ENCODE results near the gene ADK.

The ADK gene

DNA sequence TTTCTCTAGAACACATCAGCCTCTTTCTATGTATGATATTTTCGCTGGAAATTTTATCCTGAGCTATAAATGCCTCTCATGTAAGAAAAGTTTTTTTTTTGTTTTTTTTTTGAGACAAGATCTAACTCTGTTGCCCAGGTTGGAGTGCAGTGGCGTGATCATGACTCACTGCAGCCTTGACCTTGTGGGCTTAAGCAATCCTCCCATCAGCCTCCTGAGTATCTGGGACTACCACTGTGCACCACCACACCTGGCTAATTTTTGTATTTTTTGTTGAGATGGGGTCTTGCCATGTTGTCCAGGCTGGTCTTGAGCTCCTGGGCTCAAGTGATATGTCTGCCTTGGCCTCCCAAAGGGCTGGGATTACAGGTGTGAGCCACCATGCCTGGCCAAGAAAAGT, 80.4 kb downstream of the ADK start:
- H3K4me3 ChIP-seq (ENCODE audit: insufficient read depth, low read depth, low read length), result no peak overlapping the region
- WGBS, 2 experiments, result 89 to 97% methylated on average over 2 of the region's 2 CpGs
- H3K4me1 ChIP-seq (ENCODE audit: control insufficient read depth, insufficient read depth, low read length), result no peaks in the 10 kb centered on the region
- no peaks in the 10 kb centered on the region for H3K36me3 ChIP-seq (ENCODE audit: control insufficient read depth, insufficient read depth, low read length)
- no peak overlapping the region for H3K27ac ChIP-seq (ENCODE audit: insufficient read depth, low read depth, low read length, poor library complexity, severe bottlenecking)
- no peaks in the 10 kb centered on the region for H3K9me3 ChIP-seq (ENCODE audit: control insufficient read depth, low read length)
- no peaks in the 10 kb centered on the region for H3K27me3 ChIP-seq (ENCODE audit: control insufficient read depth, insufficient read depth, low read length, poor library complexity, severe bottlenecking)

DNA sequence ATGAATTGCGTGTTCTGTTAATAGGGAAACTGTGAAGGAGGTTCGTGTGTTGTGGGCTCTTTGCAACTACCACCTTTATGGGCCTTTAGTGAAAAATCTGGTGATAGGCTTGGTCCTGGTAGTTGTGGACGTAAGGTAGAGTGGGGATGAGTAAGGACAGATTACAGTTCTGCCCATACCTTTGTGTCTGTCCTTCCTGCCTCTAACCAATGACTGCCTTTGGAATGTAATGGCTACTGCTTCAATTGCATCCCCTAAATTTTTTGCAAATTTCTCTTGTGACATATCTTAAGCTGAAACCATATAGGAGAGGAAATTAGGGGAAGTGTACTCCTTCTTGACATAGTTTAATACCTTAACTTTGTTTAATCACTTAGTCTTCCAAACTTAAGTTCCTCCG, 82.3 kb downstream of the ADK start:
- no peak overlapping the region for H3K4me3 ChIP-seq (ENCODE audit: insufficient read depth, low read depth, low read length)

DNA sequence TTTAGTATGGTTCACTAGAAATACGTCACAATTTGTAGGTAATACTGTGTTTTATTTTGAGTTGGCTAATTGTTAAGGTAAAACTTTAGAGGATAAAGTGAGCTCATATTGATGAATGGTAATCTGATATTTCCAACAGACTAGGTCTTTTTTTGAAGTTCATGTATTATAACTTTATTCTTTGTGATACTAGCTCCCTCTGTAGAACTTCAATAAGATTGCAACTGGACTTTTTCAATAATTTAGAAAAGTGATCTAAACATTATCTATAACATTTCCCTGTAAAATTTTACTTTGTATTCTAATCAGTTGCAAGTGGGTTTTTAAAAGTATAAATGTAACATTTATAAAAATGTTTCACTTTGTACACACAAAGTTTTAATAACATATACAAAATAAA, 83.5 kb downstream of the ADK start:
- Histone ChIP-seq H3K36me3 (ENCODE audit: control insufficient read depth, insufficient read depth, low read length) (no peaks in the 10 kb centered on the region), H3K4me1 (ENCODE audit: control insufficient read depth, insufficient read depth, low read length) (no peaks in the 10 kb centered on the region), H3K9me3 (ENCODE audit: control insufficient read depth, low read length) (no peaks in the 10 kb centered on the region), H3K4me3 (ENCODE audit: insufficient read depth, low read depth, low read length) (no peak overlapping the region), H3K27me3 (ENCODE audit: control insufficient read depth, insufficient read depth, low read length, poor library complexity, severe bottlenecking) (no peaks in the 10 kb centered on the region), H3K27ac (ENCODE audit: insufficient read depth, low read depth, low read length, poor library complexity, severe bottlenecking) (no peak overlapping the region)
- WGBS, 2 experiments, result 94 to 97% methylated on average over 1 of the region's 1 CpG

More for the DNA sequence above, 82.3 kb downstream of the ADK start:
- Histone ChIP-seq H3K9me3 (ENCODE audit: control insufficient read depth, low read length) (no peaks in the 10 kb centered on the region), H3K27ac (ENCODE audit: insufficient read depth, low read depth, low read length, poor library complexity, severe bottlenecking) (no peak overlapping the region), H3K4me1 (ENCODE audit: control insufficient read depth, insufficient read depth, low read length) (no peaks in the 10 kb centered on the region), H3K36me3 (ENCODE audit: control insufficient read depth, insufficient read depth, low read length) (no peaks in the 10 kb centered on the region), H3K27me3 (ENCODE audit: control insufficient read depth, insufficient read depth, low read length, poor library complexity, severe bottlenecking) (no peaks in the 10 kb centered on the region)
- 88% methylated on average over 4 of the region's 4 CpGs for WGBS, 2 experiments

DNA sequence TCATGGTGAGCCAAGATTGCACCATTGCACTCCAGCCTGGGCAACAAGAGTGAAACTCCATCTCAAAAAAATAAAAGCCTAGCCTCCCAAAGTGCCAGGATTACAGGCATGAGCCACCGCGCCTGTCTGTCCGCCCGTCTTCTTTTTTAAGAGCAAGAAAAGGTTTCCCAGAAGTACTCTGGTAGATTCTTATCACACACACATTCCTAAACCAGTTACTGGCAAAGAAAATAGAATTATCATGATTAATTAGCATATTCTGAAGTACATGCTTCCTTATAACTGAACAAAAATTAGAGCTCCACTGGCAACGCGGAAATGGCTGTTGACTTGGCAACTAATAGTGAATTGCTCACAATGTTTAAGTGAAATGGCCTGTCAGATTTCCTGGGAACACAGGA, 87.0 kb downstream of the ADK start:
- H3K27ac ChIP-seq (ENCODE audit: insufficient read depth, low read depth, low read length, poor library complexity, severe bottlenecking), result no peak overlapping the region

DNA sequence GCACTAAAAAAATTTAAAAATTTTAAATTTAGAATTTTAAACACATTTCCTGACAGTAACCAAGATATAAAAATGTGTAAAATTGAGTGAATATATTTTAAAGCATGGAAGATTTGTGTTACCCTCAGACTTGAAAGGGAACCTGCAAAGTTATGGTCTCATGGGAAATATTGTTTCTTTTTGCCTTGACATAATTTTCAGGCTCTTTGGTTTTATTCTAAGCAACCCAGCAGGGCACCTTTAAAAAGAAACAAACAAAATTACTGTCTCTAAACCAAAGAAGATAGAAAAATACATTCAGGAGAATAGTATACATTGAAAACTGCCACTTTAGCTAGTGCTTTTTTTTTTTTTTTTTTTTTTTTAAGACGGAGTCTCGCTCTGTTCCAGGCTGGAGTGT, 87.5 kb downstream of the ADK start:
- H3K27me3 ChIP-seq (ENCODE audit: control insufficient read depth, insufficient read depth, low read length, poor library complexity, severe bottlenecking), result no peaks in the 10 kb centered on the region
- H3K36me3 ChIP-seq (ENCODE audit: control insufficient read depth, insufficient read depth, low read length), result no peaks in the 10 kb centered on the region
- H3K4me3 ChIP-seq (ENCODE audit: insufficient read depth, low read depth, low read length), result no peak overlapping the region
- H3K9me3 ChIP-seq (ENCODE audit: control insufficient read depth, low read length), result no peaks in the 10 kb centered on the region
- H3K27ac ChIP-seq (ENCODE audit: insufficient read depth, low read depth, low read length, poor library complexity, severe bottlenecking), result no peak overlapping the region
- H3K4me1 ChIP-seq (ENCODE audit: control insufficient read depth, insufficient read depth, low read length), result no peaks in the 10 kb centered on the region
- WGBS, 2 experiments, result 79 to 100% methylated on average over 1 to 2 of the region's 2 CpGs

More for the DNA sequence above, 87.0 kb downstream of the ADK start:
- Histone ChIP-seq H3K4me1 (ENCODE audit: control insufficient read depth, insufficient read depth, low read length) (no peaks in the 10 kb centered on the region), H3K27me3 (ENCODE audit: control insufficient read depth, insufficient read depth, low read length, poor library complexity, severe bottlenecking) (no peaks in the 10 kb centered on the region), H3K36me3 (ENCODE audit: control insufficient read depth, insufficient read depth, low read length) (no peaks in the 10 kb centered on the region), H3K9me3 (ENCODE audit: control insufficient read depth, low read length) (no peaks in the 10 kb centered on the region), H3K4me3 (ENCODE audit: insufficient read depth, low read depth, low read length) (no peak overlapping the region)
- 93 to 97% methylated on average over 6 of the region's 6 CpGs for WGBS, 2 experiments

DNA sequence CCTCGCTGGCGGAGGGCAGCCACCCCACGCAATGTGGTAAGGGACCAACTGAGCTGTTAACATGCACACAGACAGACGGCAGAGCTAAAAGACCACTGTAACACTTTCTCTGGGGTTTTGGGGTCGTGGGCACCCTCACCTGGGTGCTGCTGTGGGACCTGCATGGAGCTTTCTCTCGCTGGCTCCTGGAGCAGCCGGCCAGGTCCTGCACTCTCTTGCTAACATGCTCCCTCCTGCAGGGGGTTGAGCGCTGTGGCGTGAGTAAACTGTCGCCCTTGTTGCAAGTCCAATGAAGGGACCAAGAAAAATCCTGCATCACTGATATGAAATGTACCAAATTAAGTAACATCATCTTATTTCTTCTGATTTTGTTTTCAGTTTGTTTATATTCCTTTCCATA, 92.0 kb downstream of the ADK start:
- no peaks in the 10 kb centered on the region for H3K27me3 ChIP-seq (ENCODE audit: control insufficient read depth, insufficient read depth, low read length, poor library complexity, severe bottlenecking)
- H3K4me3 ChIP-seq (ENCODE audit: insufficient read depth, low read depth, low read length), result no peak overlapping the region
- H3K27ac ChIP-seq (ENCODE audit: insufficient read depth, low read depth, low read length, poor library complexity, severe bottlenecking), result no peak overlapping the region
- H3K4me1 ChIP-seq (ENCODE audit: control insufficient read depth, insufficient read depth, low read length), result no peaks in the 10 kb centered on the region
- 95 to 97% methylated on average over 10 of the region's 10 CpGs for WGBS, 2 experiments
- H3K36me3 ChIP-seq (ENCODE audit: control insufficient read depth, insufficient read depth, low read length), result no peaks in the 10 kb centered on the region
- H3K9me3 ChIP-seq (ENCODE audit: control insufficient read depth, low read length), result no peaks in the 10 kb centered on the region

DNA sequence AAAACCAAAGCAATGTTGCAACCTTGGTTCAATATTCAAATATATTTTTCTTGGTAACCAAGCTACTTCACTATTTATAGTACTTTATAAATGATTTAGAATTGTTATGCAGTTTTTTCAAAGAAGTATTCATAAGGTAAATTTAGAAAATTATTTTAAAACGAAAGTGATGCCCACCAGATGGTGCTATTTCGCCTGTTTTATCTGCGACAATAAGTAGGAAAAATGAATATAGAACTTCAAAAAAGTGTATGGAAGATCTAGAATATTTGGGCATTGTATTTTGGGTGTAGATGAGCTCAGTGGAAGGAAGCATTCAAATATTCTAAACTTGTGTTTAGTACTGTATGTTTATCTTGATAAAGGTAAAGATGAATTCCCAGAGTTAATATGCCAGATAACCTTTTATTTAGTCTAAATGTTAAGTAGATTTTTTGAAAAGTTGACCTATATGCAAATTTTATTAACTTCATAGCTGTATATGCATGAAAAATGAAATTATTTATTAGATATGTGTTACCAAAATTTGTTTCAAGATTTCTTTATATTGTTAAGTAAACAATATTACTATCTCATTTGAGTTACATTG, 93.2 kb downstream of the ADK start:
- H3K4me3 ChIP-seq (ENCODE audit: insufficient read depth, low read depth, low read length), result no peak overlapping the region
- no peaks in the 10 kb centered on the region for H3K27me3 ChIP-seq (ENCODE audit: control insufficient read depth, insufficient read depth, low read length, poor library complexity, severe bottlenecking)
- no peaks in the 10 kb centered on the region for H3K9me3 ChIP-seq (ENCODE audit: control insufficient read depth, low read length)
- WGBS, 2 experiments, result 43 to 46% methylated on average over 3 of the region's 3 CpGs
- no peaks in the 10 kb centered on the region for H3K4me1 ChIP-seq (ENCODE audit: control insufficient read depth, insufficient read depth, low read length)
- no peak overlapping the region for H3K27ac ChIP-seq (ENCODE audit: insufficient read depth, low read depth, low read length, poor library complexity, severe bottlenecking)
- H3K36me3 ChIP-seq (ENCODE audit: control insufficient read depth, insufficient read depth, low read length), result no peaks in the 10 kb centered on the region

DNA sequence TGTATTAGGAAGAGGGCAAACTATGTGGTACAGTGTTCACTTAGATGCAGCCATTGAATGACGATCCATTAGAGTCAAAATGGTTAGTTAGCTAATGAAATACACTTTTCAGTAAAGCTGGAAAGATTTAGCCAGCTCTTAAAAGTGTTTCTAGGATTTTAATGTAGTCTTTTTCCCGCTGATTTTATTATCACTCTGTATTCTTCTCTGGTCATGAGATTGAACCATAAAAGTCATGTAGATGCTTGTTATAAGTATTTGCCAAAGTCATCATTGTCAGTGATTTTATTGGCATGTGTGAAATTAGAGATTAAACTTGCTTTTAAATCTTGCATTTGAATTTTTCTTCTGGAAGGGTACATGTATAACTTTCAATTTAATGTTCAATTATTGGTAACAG, 93.8 kb downstream of the ADK start:
- H3K36me3 ChIP-seq (ENCODE audit: control insufficient read depth, insufficient read depth, low read length), result no peaks in the 10 kb centered on the region
- no peaks in the 10 kb centered on the region for H3K4me1 ChIP-seq (ENCODE audit: control insufficient read depth, insufficient read depth, low read length)
- WGBS, 2 experiments, result 89 to 100% methylated on average over 2 of the region's 2 CpGs
- H3K4me3 ChIP-seq (ENCODE audit: insufficient read depth, low read depth, low read length), result no peak overlapping the region
- no peak overlapping the region for H3K27ac ChIP-seq (ENCODE audit: insufficient read depth, low read depth, low read length, poor library complexity, severe bottlenecking)
- H3K27me3 ChIP-seq (ENCODE audit: control insufficient read depth, insufficient read depth, low read length, poor library complexity, severe bottlenecking), result no peaks in the 10 kb centered on the region
- no peaks in the 10 kb centered on the region for H3K9me3 ChIP-seq (ENCODE audit: control insufficient read depth, low read length)

DNA sequence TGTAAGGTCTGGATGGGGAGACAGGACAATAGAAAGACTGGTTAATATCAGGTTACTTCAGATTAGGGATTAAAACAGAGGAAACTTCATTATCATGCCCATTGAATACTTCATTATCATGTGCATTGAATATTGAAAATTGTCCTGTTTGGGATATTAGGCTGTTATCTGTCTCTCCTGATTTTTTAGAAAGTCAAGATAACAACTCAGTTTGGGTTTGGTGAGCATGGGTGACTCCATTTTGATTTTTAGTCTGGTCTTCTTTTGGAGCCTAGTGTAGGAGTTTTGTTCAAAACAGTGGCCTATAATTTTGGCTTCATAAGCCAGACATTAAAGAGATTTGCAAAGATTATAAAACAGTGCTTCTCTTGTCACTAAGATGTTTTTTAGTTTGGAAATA, 95.5 kb downstream of the ADK start:
- no peaks in the 10 kb centered on the region for H3K36me3 ChIP-seq (ENCODE audit: control insufficient read depth, insufficient read depth, low read length)
- no peaks in the 10 kb centered on the region for H3K27me3 ChIP-seq (ENCODE audit: control insufficient read depth, insufficient read depth, low read length, poor library complexity, severe bottlenecking)
- no peak overlapping the region for H3K4me3 ChIP-seq (ENCODE audit: insufficient read depth, low read depth, low read length)
- no peaks in the 10 kb centered on the region for H3K9me3 ChIP-seq (ENCODE audit: control insufficient read depth, low read length)
- H3K4me1 ChIP-seq (ENCODE audit: control insufficient read depth, insufficient read depth, low read length), result no peaks in the 10 kb centered on the region
- H3K27ac ChIP-seq (ENCODE audit: insufficient read depth, low read depth, low read length, poor library complexity, severe bottlenecking), result no peak overlapping the region

DNA sequence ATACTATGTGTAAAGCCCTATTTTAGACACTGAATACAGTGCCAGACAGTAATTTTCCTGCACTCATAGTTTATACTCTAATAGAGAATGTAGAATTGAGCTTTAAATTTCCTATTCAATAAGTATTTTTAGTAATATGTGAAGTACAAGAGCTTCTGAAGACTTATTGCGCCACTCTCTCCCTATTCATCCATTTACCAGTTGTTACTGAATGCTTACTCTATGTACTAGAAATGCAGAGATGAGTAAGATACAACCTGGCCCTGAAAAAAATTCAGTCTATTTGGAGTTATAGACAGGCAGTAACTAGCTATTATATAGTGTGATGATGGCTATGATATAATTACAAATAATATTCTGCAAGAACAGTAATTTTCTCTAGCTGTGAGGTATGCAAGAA, 98.8 kb downstream of the ADK start:
- no peaks in the 10 kb centered on the region for H3K4me1 ChIP-seq (ENCODE audit: control insufficient read depth, insufficient read depth, low read length)
- H3K27me3 ChIP-seq (ENCODE audit: control insufficient read depth, insufficient read depth, low read length, poor library complexity, severe bottlenecking), result no peaks in the 10 kb centered on the region
- WGBS, 2 experiments, result 100% methylated on average over 1 of the region's 1 CpG; no CpG with 5 or more reads in 1 of the 2 experiments
- H3K4me3 ChIP-seq (ENCODE audit: insufficient read depth, low read depth, low read length), result no peak overlapping the region
- H3K27ac ChIP-seq (ENCODE audit: insufficient read depth, low read depth, low read length, poor library complexity, severe bottlenecking), result no peak overlapping the region
- no peaks in the 10 kb centered on the region for H3K36me3 ChIP-seq (ENCODE audit: control insufficient read depth, insufficient read depth, low read length)
- no peaks in the 10 kb centered on the region for H3K9me3 ChIP-seq (ENCODE audit: control insufficient read depth, low read length)

DNA sequence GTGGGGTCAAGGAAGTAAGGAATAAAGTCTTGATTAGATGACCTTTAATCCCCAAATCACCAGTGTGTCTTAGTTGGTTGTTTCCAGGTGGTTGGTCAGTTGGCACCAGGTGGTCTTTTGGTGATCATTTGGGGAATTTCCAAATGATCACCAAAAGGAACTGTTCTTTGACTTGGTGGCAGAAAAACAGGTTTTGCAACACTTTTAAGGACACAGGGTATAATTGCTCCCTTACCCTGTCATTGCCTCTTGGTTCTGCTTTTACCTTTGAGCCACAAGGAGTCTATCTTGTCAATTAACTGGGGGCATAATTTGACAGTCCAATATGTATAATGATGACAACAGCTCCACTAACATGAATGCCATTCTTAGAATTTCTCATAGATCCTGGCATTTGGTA, 104.2 kb downstream of the ADK start:
- H3K27me3 ChIP-seq (ENCODE audit: control insufficient read depth, insufficient read depth, low read length, poor library complexity, severe bottlenecking), result no peaks in the 10 kb centered on the region
- H3K9me3 ChIP-seq (ENCODE audit: control insufficient read depth, low read length), result no peaks in the 10 kb centered on the region
- H3K4me3 ChIP-seq (ENCODE audit: insufficient read depth, low read depth, low read length), result no peak overlapping the region
- H3K27ac ChIP-seq (ENCODE audit: insufficient read depth, low read depth, low read length, poor library complexity, severe bottlenecking), result peak overlapping the region; percentile 8
- peaks cover 10% of the 10 kb centered on the region for H3K4me1 ChIP-seq (ENCODE audit: control insufficient read depth, insufficient read depth, low read length)
- H3K36me3 ChIP-seq (ENCODE audit: control insufficient read depth, insufficient read depth, low read length), result no peaks in the 10 kb centered on the region
